ENCODE data around the gene ZNF439. TPM values are rescaled to one million over a fixed set of nuclear protein-coding genes. Genes with fewer than 3 reads are reported as not detected.

The ZNF439 gene
- total RNA-seq (2014; rRNA removed; shearing (Covaris generic)) = 1.5 and 1.9 TPM in 2 replicates

DNA sequence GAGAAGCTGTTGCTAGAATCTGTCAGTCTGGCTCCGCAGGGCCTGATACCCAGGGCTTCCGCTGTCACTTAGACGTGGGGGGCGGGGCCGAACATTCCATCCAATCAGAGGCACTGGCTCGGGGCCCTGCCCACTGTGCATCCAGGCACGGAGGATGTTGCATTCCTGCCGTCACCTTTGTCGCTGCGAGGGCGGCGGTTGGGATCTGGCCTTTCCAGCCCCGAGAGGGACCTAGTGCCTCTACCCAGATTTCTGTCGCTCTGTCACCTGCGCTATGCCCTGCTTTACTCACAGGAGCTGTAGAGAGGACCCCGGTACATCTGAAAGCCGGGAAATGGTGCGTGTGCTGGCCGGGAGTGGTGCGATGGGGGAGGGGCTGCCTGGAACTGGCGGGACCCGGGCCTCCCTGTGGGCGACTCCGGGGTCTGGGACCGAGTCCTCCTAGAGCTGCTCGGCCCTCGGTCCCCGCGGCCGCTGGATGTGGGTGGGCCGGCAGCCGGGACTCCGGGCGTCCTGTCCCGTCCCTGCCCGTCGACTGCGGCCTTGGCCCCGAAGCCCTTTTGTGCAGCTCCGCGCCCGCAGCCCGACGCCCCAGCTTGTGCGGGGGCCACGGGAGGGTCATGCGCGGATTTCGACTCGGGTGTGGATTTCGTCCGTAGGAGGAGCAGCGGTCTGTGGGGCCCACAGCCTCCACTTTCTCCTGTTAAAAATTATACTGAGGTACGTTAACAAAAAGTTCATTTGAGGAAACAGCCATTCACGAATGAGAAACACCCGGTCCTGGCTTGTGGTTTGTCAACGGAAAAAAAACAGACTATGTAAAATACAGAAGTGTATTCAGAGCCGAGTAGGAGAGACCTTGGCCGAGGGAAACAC lies at the start of gene ZNF439:
Gene ZNF439 (plus strand): TSS at position 133 of the 876 bp plus-strand sequence. CDS start 142 bp downstream, at position 275.

DNA sequence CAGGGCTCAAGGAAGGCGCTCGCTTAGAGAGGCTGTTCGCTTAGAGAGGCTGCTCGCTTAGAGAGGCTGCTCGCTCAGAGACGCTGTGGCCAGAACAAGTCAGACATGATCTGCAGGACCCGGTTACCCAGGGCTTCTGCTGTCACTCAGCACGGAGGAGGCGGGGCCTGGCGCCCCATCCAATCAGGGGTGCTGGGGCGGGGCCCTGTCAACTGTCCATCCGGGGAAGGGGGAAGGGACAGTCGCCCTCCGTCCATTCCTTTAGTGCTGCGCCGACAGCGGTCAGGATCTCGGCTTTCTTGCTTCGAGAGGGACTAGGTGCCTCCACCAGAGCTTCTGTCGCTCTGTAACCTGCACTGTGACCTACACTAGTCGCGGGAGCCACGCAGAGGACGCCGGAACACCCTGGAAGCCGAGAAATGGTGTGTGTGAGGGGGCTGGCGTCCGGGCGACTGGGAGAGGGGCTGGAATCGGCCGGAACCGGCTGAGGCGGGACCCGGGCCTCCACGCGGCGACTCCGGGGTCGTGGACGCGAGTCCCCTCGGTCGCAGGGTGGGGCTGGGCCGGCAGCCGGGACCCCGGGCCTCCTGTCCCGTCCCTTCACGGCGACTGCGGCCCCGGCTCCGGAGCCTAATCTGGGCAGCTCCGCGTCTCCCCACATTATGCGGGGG lies 34.4 kb upstream of the ZNF439 start, which contains the start of gene ZNF440:
Gene ZNF440 (plus strand): TSS at position 245 of the 671 bp plus-strand sequence. CDS start 175 bp downstream, at position 420.

GRCh38 chr19:11887611-11888531 lies 39.3 kb downstream of the ZNF439 start, which contains the start of gene ZNF69:
Gene ZNF69, plus strand, starts transcription at chr19:11887782. Its CDS starts 142 bp downstream, at chr19:11887924.

Other genes starting within 250 kb of the ZNF439 start
- 0.87 and 1.4 TPM in 2 replicates for gene ZNF823, start 109.8 kb upstream of the ZNF439 start, total RNA-seq (2014; rRNA removed; shearing (Covaris generic))
- 6.3 and 7.4 TPM in 2 replicates for gene ZNF441, start 81.7 kb upstream of the ZNF439 start, total RNA-seq (2014; rRNA removed; shearing (Covaris generic))
- 0.38 and 0.82 TPM in 2 replicates for gene ZNF491, start 50.2 kb upstream of the ZNF439 start, total RNA-seq (2014; rRNA removed; shearing (Covaris generic))
- 8.4 and 12.0 TPM in 2 replicates for gene ZNF440, start 34.5 kb upstream of the ZNF439 start, total RNA-seq (2014; rRNA removed; shearing (Covaris generic))
- 6.0 and 6.7 TPM in 2 replicates for gene ZNF69, start 39.1 kb downstream of the ZNF439 start, total RNA-seq (2014; rRNA removed; shearing (Covaris generic))
- gene ZNF700, start 76.4 kb downstream of the ZNF439 start, total RNA-seq (2014; rRNA removed; shearing (Covaris generic)) = 7.3 and 11.8 TPM in 2 replicates
- 0.19 and 0.42 TPM in 2 replicates for gene ZNF763, start 116.3 kb downstream of the ZNF439 start, total RNA-seq (2014; rRNA removed; shearing (Covaris generic))
- gene ZNF433, start 187.0 kb downstream of the ZNF439 start, total RNA-seq (2014; rRNA removed; shearing (Covaris generic)) = 1.9 and 6.3 TPM in 2 replicates
- gene ZNF878, start 204.2 kb downstream of the ZNF439 start, total RNA-seq (2014; rRNA removed; shearing (Covaris generic)) = 0.15 and 0.19 TPM in 2 replicates
- gene ZNF844, start 216.0 kb downstream of the ZNF439 start, total RNA-seq (2014; rRNA removed; shearing (Covaris generic)) = 3.0 and 3.4 TPM in 2 replicates